ENCODE data around the gene DERA. TPM values are rescaled to one million over a fixed set of nuclear protein-coding genes. Genes with fewer than 3 reads are reported as not detected.

The DERA gene
- total and polyA plus RNA-seq, 2 of the 8 experiments (the other 6 are each of a cell fraction or from before 2014, with no cell fraction given), result 13.1 to 17.1 TPM

DNA sequence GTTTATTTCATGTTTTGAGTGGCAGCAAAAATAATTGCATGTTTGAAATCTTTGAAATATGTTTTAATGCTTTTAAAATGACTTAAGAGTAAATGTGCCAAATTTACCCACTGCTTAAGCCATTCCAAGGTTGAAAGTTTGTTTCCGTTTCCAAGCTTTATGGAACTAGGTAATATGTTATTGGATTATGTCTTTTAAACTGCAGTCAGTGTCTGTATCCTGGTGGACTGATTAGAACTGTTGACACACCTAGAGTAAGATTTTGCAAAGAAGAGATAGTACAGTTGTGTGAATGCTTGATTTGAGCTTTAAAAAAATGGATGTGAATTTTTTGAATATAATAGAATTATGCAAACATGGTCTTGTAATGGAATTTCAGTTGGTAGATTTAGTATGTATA, 135.1 kb downstream of the DERA start (continued):
- no peak for TF ChIP-seq POLR2AphosphoS5 (IDR thresholded peaks at IDR 0.05; ENCODE audit: low read depth, low read length)
- TF ChIP-seq YY1 (IDR thresholded peaks at IDR 0.05; ENCODE audit: low read depth, low read length), result no peak
- no peak for TF ChIP-seq SIRT6 (IDR thresholded peaks at IDR 0.05; ENCODE audit: low read length)
